Heart left ventricle (tissue), 13 donors: ENCODE data around the gene CTNND1.

ENCODE experiments used
- POLR2A ChIP-seq, 2 donors: fragments of 450-650 bp; IDR thresholded peaks; one replicate each; pipeline ENCODE4 v1.6.1; 2017; ENCODE audit warnings: antibody characterized with exemption in 2 of 2, mild to moderate bottlenecking in 2 of 2, moderate library complexity in 2 of 2
- TF ChIP-seq, protein P1 (sequence below), 12 donors: fragments of 200-600 bp; sonication (generic) in 4 of 12; IDR thresholded peaks; one replicate each; pipeline versions ENCODE4 v1.5.0 to v1.8.0; 2018 to 2022; ENCODE audit warnings: antibody characterized with exemption in 12 of 12, mild to moderate bottlenecking in 5 of 12
- donor health status: ischemic (EF 13 %, LVEDD 7.1; RV severe dilation, severe dysfunction).
- donor health status: DM: no; HTN: yes; CAD: no.
- donor health status: DM: no; HTN: no; CAD: no.
- donor health status: ischemic (EF 25% LVEDD 6.9; RV normal size, moderate dysfunction).
- donor health status: ischemic (EF 25% LVEDD 5.7; RV mildly dilated, moderate dysfunction).
- donor health status: ischemic (EF 35%, LVEDD 5.7; RV mildly dilated, moderate dysfunction).
- donor health status: nonischemic (EF 11% LVEDD 7.7; RV severe dilation, severe dysfunction).
- donor health status: DM: yes; HTN: yes; CAD: no.
- donor health status: PGD.
- donor health status: ischemic (EF 29% LVEDD 5.4; RV normal size, mild dysfunction).
- donor health status: nonischemic (EF 23%, LVEDD 6.1; RV moderate dilation, normal function).

DNA sequence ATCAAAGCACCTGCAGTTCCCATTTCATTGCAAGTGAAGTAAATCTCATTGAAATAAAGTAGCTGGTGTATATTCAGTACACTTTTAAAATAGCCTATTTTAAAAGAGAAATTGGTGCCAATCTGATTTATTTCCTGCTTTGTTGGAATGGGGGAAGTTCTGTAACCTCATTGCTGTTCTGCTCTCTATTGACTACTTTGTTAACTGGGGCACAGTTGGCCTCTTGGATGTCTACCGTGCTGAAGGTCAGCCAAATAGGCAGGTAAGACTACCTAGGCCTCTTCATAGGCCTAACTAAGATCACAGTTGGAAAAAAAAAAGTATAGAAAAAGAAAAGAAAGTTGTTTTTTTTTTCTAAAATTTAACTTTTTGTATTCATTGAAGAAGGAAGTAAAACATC lies 9.2 kb downstream of the CTNND1 start:
- TF ChIP-seq, protein P1, sequence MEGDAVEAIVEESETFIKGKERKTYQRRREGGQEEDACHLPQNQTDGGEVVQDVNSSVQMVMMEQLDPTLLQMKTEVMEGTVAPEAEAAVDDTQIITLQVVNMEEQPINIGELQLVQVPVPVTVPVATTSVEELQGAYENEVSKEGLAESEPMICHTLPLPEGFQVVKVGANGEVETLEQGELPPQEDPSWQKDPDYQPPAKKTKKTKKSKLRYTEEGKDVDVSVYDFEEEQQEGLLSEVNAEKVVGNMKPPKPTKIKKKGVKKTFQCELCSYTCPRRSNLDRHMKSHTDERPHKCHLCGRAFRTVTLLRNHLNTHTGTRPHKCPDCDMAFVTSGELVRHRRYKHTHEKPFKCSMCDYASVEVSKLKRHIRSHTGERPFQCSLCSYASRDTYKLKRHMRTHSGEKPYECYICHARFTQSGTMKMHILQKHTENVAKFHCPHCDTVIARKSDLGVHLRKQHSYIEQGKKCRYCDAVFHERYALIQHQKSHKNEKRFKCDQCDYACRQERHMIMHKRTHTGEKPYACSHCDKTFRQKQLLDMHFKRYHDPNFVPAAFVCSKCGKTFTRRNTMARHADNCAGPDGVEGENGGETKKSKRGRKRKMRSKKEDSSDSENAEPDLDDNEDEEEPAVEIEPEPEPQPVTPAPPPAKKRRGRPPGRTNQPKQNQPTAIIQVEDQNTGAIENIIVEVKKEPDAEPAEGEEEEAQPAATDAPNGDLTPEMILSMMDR (IDR thresholded peaks at IDR 0.05): no peak
- TF ChIP-seq POLR2A (IDR thresholded peaks at IDR 0.05): no peak
